Effector memory CD8-positive, alpha-beta T cell (primary cell): Measurements from ENCODE around the gene FUT8.

Experiments
- ATAC-seq: fragments of 150-1000 bp; cut with Tn5 transposase; replicated peaks from 2 replicates; pipeline ENCODE4 v1.10.0; 2021; ENCODE audit warnings: mild to moderate bottlenecking, moderate library complexity
- DNase-seq, 3 experiments: peaks; one replicate each; pipeline ENCODE4 v3.0.0; 2021
- H3K27ac Mint-ChIP-seq, 2 donors: one replicate each; pipeline ENCODE4 v1.8.0; 2022; ENCODE audit warnings: mild to moderate bottlenecking in 2 of 2, mixed read lengths in 2 of 2, moderate library complexity in 2 of 2
- H3K27me3 Mint-ChIP-seq, 2 donors: one replicate each; pipeline ENCODE4 v1.8.0; 2022; ENCODE audit warnings: mixed read lengths in 2 of 2
- H3K36me3 Mint-ChIP-seq: one replicate; pipeline ENCODE4 v1.8.0; 2022; ENCODE audit warnings: mild to moderate bottlenecking, moderate library complexity, mixed read lengths; ENCODE audit not compliant: insufficient read depth
- H3K4me1 Mint-ChIP-seq, 2 donors: one replicate each; pipeline ENCODE4 v1.8.0; 2022; ENCODE audit warnings: low read depth in 2 of 2, mixed read lengths in 2 of 2
- H3K4me3 Mint-ChIP-seq, 2 donors: one replicate each; pipeline ENCODE4 v1.8.0; 2022; ENCODE audit warnings: mild to moderate bottlenecking in 2 of 2, mixed read lengths in 2 of 2, moderate library complexity in 2 of 2
- H3K9me3 Mint-ChIP-seq, 2 donors: one replicate each; pipeline ENCODE4 v1.8.0; 2022; ENCODE audit warnings: mixed read lengths in 2 of 2
- total RNA-seq, 9 experiments: gene quantifications; one replicate each; lab custom pipeline; 2026; lab: John Stamatoyannopoulos, UW

FUT8 gene
- 35.0 to 96.7 (median 51.4) reads per million in 9 experiments for total RNA-seq

- no peaks in the 10 kb centered on the region for H3K9me3 Mint-ChIP-seq
- H3K27ac Mint-ChIP-seq, result peak within 1 kb of the TSS; percentile 96 to 99
- peak; percentile 86 for ATAC-seq
- H3K4me3 Mint-ChIP-seq, result peak within 1 kb of the TSS; percentile 97 to 98
- peak; percentile 88 to 91 (median 89) for DNase-seq
- H3K36me3 Mint-ChIP-seq, result peaks cover 10% of the 10 kb centered on the region
- no peaks in the 10 kb centered on the region for H3K27me3 Mint-ChIP-seq
- peaks cover 15 to 29% of the 10 kb centered on the region in 2 donors for H3K4me1 Mint-ChIP-seq
Measured at GRCh38 chr14:65412032-65412846, at the start of gene FUT8. FUT8 (plus strand) TSS chr14:65412730; CDS start chr14:65561564, 148,834 bp downstream.

DNA sequence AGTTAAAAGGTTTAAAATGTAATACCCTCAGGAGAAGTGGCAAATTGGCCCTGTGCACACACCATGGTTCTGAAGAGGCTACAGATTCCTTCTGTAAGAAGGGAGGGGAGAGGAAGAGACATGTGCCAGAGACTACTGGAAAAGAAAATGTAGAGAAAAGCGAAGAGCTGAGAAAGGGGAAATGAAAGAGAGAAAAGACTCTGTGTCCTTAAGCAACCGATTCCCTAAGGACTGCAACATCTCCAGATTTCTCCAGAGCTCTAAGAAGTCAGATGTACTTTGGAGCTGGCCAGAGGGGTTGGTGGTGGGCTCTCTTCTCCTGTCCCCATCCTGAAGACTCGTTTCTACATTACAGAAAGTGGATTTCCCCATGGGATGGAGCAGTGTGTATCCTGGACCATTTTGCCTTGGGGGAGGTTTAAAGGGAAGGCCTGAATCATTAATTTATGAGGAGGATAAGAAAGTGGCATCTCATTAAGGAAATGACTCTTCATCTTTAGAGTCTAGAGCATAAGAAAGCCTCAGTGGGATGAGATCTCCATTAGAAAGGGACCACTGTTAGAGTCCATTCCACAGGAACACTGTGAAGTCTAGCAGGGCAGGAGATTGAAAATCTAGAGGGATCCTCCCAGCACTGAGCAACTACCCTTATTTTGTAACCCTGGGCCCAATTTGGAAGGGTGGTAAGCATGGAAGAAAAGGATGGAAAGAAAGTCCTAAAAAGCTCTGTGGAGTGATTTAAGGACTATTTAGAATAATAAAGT is 45.5 kb upstream of the FUT8 start:
- no peak for ATAC-seq
- H3K4me3 Mint-ChIP-seq, result no peak overlapping the region
- no peak for DNase-seq
- no peaks in the 10 kb centered on the region for H3K4me1 Mint-ChIP-seq
- no peak overlapping the region for H3K27ac Mint-ChIP-seq
- H3K9me3 Mint-ChIP-seq, result no peaks in the 10 kb centered on the region
- H3K27me3 Mint-ChIP-seq, result no peaks in the 10 kb centered on the region
- peaks cover 4% of the 10 kb centered on the region for H3K36me3 Mint-ChIP-seq

DNA sequence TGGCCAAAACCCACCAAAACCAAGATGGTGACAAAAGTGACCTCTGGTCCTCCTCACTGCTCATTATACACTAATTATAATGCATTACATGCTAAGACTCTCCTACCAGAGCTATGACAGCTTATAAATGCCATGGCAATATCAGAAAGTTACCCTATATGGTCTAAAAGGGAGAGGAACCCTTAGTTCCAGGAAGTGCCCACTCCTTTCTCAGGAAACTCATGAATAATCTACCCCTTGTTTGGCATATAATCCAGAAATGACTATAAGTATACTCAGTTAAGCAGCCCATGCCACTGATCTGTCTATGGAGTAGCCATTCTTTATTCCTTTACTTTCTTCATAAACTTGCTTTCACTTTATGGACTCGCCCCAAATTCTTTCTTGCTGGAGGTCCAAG is 43.0 kb upstream of the FUT8 start:
- H3K4me3 Mint-ChIP-seq, result no peak overlapping the region
- no peak for ATAC-seq
- peaks cover 0 to 3% of the 10 kb centered on the region in 2 donors for H3K4me1 Mint-ChIP-seq
- peaks cover 8 to 24% of the 10 kb centered on the region in 2 donors for H3K27me3 Mint-ChIP-seq
- no peak overlapping the region for H3K27ac Mint-ChIP-seq
- peaks cover 4% of the 10 kb centered on the region for H3K36me3 Mint-ChIP-seq
- H3K9me3 Mint-ChIP-seq, result no peaks in the 10 kb centered on the region
- DNase-seq, result no peak

DNA sequence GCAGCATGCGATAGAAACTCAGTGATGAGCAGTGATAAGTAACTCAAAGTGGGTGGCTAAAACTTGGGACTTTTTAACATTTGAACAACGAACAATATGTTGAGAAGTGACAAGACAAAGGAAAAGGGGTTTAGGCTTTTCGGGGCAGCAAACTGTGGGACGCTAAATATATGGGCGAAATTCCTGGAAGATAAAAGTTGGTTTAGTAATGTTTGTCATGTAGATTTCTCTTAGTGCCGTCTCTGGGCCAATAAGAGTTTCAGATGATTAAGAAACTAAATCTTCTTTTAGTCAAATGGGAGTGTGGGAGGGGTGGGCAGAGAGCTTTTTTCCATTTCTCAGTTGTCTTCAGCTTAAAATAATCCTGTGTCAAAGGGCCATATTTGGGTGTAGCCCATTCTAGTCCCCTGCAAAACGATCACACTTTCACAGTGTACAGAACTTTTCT is 41.7 kb upstream of the FUT8 start:
- peaks cover 4% of the 10 kb centered on the region for H3K36me3 Mint-ChIP-seq
- H3K4me1 Mint-ChIP-seq, result peaks cover 0 to 3% of the 10 kb centered on the region in 2 donors
- no peak for ATAC-seq

DNA sequence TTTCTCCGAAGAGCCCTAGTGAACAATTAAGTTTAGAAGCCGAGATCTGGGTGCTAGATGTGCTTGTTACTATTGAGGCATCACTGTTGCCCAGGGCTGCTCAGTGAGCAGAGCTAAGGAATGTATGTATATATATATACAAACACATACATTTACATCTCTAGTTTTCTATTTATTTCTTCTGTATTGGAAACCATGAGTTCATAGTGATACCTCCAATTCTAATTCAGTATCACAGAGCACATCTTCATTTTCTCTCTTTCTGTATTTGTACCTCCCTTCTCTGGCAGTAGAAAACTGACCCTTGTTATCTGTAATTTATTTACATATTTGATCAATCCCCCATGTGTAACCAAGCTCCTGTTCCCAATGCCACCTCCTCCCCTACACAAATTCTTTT is 40.7 kb upstream of the FUT8 start:
- Mint-ChIP-seq H3K27ac (no peak overlapping the region), H3K27me3 (peaks cover 8 to 26% of the 10 kb centered on the region in 2 donors), H3K9me3 (no peaks in the 10 kb centered on the region), H3K4me1 (peaks cover 0 to 3% of the 10 kb centered on the region in 2 donors), H3K36me3 (peaks cover 4% of the 10 kb centered on the region), H3K4me3 (no peak overlapping the region)
- no peak for DNase-seq
- no peak for ATAC-seq

More for the DNA sequence above, 41.7 kb upstream of the FUT8 start:
- Mint-ChIP-seq H3K27ac (no peak overlapping the region), H3K9me3 (no peaks in the 10 kb centered on the region), H3K4me3 (no peak overlapping the region), H3K27me3 (peaks cover 8 to 26% of the 10 kb centered on the region in 2 donors)
- DNase-seq, result no peak

DNA sequence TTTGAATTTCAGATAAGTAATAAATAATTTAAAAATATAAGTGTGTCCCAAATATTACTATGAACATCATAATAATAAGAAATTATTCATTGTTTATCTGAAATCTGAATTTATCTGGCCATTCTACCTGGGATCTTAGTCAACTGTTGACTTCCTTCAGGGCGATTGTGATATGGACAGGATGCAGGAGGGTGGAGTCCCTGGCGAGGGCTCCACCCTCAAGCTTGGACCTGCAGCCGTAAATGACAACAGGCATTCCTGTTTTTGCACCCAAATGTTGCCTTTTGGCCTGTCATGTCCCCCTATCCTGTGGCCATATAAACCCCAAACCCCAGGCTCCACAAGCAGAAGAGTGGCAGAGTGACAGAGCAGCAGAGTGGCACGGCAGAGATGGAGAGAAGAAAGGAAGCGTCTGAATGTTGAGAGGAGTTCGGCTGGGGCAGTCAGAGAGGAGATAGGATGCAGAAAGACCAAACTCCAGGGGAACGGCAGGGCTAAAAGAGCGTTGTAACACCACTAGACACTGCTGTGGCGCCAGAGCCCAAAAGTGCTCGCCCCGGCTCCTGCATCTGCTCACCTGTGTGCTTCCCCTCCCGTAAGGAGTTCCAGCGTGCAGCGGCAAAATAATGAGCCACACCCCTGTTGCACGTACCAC is 39.4 kb upstream of the FUT8 start:
- Mint-ChIP-seq H3K36me3 (no peaks in the 10 kb centered on the region), H3K4me3 (no peak overlapping the region), H3K27me3 (peaks cover 8 to 26% of the 10 kb centered on the region in 2 donors), H3K27ac (no peak overlapping the region), H3K9me3 (no peaks in the 10 kb centered on the region), H3K4me1 (peaks cover 0 to 3% of the 10 kb centered on the region in 2 donors)
- DNase-seq (no peak), ATAC-seq (no peak)

DNA sequence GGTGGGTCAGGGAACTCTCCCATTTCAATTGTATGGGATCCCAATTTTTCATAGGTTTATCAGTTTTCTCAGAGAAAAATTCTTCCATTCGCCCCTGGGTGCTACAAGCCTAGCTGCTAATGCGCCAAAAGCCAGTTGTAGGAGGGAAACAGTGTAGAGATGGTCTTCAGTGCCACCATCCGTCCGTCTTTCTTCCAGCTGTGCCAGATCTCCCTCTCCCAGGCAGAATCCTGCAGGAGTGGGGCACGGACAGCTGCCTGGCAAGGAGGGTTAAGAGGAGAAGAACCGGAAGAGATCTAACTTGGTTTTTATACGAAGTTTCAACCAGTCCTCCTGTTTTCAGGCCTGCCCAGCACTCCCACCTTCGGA is 38.9 kb upstream of the FUT8 start:
- Mint-ChIP-seq H3K4me1 (peaks cover 0 to 3% of the 10 kb centered on the region in 2 donors), H3K27ac (no peak overlapping the region), H3K4me3 (no peak overlapping the region), H3K9me3 (no peaks in the 10 kb centered on the region), H3K36me3 (no peaks in the 10 kb centered on the region), H3K27me3 (peaks cover 8 to 26% of the 10 kb centered on the region in 2 donors)
- ATAC-seq (no peak), DNase-seq (no peak)

- Mint-ChIP-seq H3K27me3 (peaks cover 7 to 22% of the 10 kb centered on the region in 2 donors), H3K36me3 (no peaks in the 10 kb centered on the region), H3K4me3 (no peak overlapping the region), H3K27ac (no peak overlapping the region), H3K9me3 (no peaks in the 10 kb centered on the region), H3K4me1 (peaks cover 0 to 3% of the 10 kb centered on the region in 2 donors)
- ATAC-seq (no peak), DNase-seq (no peak)
Measured at GRCh38 chr14:65377576-65377975, 35.0 kb upstream of the FUT8 start.

DNA sequence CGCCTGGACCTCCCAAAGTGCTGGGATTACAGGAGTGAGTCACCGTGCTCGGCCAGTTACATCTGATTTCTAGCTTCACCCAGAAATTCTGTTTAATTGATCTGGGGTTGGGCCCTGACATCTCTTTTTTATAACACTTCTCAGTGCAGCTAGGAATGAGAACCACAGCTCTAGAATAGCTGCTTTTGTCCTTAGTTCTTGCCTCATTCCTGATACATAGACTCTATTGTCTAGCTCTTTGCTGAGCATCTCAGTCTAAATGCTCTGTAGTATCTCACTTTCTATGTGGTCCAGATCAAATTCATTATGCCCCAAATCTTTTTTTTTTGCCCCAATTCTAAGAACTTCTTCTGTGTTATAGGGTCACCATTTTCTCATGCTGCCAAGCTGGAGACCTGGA is 29.9 kb upstream of the FUT8 start:
- Mint-ChIP-seq H3K27me3 (no peaks in the 10 kb centered on the region), H3K4me1 (no peaks in the 10 kb centered on the region), H3K36me3 (no peaks in the 10 kb centered on the region), H3K27ac (no peak overlapping the region), H3K9me3 (no peaks in the 10 kb centered on the region), H3K4me3 (no peak overlapping the region)
- DNase-seq, result no peak
- no peak for ATAC-seq

- Mint-ChIP-seq H3K27ac (no peak overlapping the region), H3K4me1 (no peaks in the 10 kb centered on the region), H3K4me3 (no peak overlapping the region), H3K27me3 (no peaks in the 10 kb centered on the region), H3K9me3 (no peaks in the 10 kb centered on the region), H3K36me3 (no peaks in the 10 kb centered on the region)
- ATAC-seq (no peak), DNase-seq (no peak)
Measured at GRCh38 chr14:65387171-65387570, 25.4 kb upstream of the FUT8 start.

- H3K36me3 Mint-ChIP-seq, result no peaks in the 10 kb centered on the region
Measured at GRCh38 chr14:65387628-65388027, 24.9 kb upstream of the FUT8 start.

GRCh38 chr14:65392296-65392695 is 20.2 kb upstream of the FUT8 start:
- Mint-ChIP-seq H3K9me3 (peaks cover 0 to 8% of the 10 kb centered on the region in 2 donors), H3K27ac (no peak overlapping the region), H3K27me3 (no peaks in the 10 kb centered on the region), H3K4me3 (no peak overlapping the region), H3K4me1 (no peaks in the 10 kb centered on the region), H3K36me3 (no peaks in the 10 kb centered on the region)
- ATAC-seq (no peak), DNase-seq (no peak)

More at GRCh38 chr14:65387628-65388027, 24.9 kb upstream of the FUT8 start:
- Mint-ChIP-seq H3K4me3 (no peak overlapping the region), H3K27me3 (no peaks in the 10 kb centered on the region), H3K9me3 (no peaks in the 10 kb centered on the region), H3K27ac (no peak overlapping the region), H3K4me1 (no peaks in the 10 kb centered on the region)
- DNase-seq (no peak), ATAC-seq (no peak)

GRCh38 chr14:65396082-65396910 is 16.2 kb upstream of the FUT8 start:
- H3K36me3 Mint-ChIP-seq, result no peaks in the 10 kb centered on the region
- peaks cover 0 to 8% of the 10 kb centered on the region in 2 donors for H3K9me3 Mint-ChIP-seq
- H3K4me1 Mint-ChIP-seq, result no peaks in the 10 kb centered on the region
- H3K27me3 Mint-ChIP-seq, result no peaks in the 10 kb centered on the region
- H3K4me3 Mint-ChIP-seq, result no peak overlapping the region
- ATAC-seq (no peak), DNase-seq (no peak)
- no peak overlapping the region for H3K27ac Mint-ChIP-seq
